ENCODE data around the gene FADS2.

Gene FADS2

GRCh38 chr11:61828629-61829407, 718 bp downstream of the FADS2 start:
- DNase-seq = no peak

GRCh38 chr11:61829806-61830205, 1.7 kb downstream of the FADS2 start:
- DNase-seq = no peak

GRCh38 chr11:61830237-61831105, 2.4 kb downstream of the FADS2 start:
- no peak for DNase-seq

- DNase-seq = no peak
Measured at GRCh38 chr11:61832207-61832606, 4.1 kb downstream of the FADS2 start.

GRCh38 chr11:61832754-61833153, 4.7 kb downstream of the FADS2 start:
- DNase-seq = no peak

- DNase-seq = no peak
Measured at GRCh38 chr11:61833471-61833870, 5.4 kb downstream of the FADS2 start.

GRCh38 chr11:61833926-61834277, 5.8 kb downstream of the FADS2 start:
- no peak for DNase-seq

- DNase-seq = no peak
Measured at GRCh38 chr11:61834278-61835048, 6.4 kb downstream of the FADS2 start.

- no peak for DNase-seq
Measured at GRCh38 chr11:61836193-61836592, 8.1 kb downstream of the FADS2 start.

- no peak for DNase-seq
Measured at GRCh38 chr11:61837411-61838005, 9.4 kb downstream of the FADS2 start.

GRCh38 chr11:61838501-61838900, 10.4 kb downstream of the FADS2 start:
- no peak for DNase-seq

GRCh38 chr11:61838921-61839320, 10.8 kb downstream of the FADS2 start:
- DNase-seq = no peak

GRCh38 chr11:61839742-61840141, 11.6 kb downstream of the FADS2 start:
- DNase-seq = no peak

GRCh38 chr11:61840371-61840770, 12.3 kb downstream of the FADS2 start:
- DNase-seq = no peak

GRCh38 chr11:61841636-61842527, 13.8 kb downstream of the FADS2 start:
- no peak for DNase-seq

GRCh38 chr11:61842528-61842820, 14.4 kb downstream of the FADS2 start:
- DNase-seq = no peak

- no peak for DNase-seq
Measured at GRCh38 chr11:61844909-61845565, 16.9 kb downstream of the FADS2 start.

GRCh38 chr11:61846362-61847020, 18.4 kb downstream of the FADS2 start:
- no peak for DNase-seq

GRCh38 chr11:61847914-61848581, 19.9 kb downstream of the FADS2 start:
- DNase-seq = no peak

- no peak for DNase-seq
Measured at GRCh38 chr11:61848631-61849030, 20.5 kb downstream of the FADS2 start.
